ENCODE data around the gene VWA5B1. TPM values are rescaled to one million over a fixed set of nuclear protein-coding genes. Genes with fewer than 3 reads are reported as not detected.

The VWA5B1 gene
- total and polyA plus RNA-seq, 2 of the 8 experiments (the other 6 are each of a cell fraction or from before 2014, with no cell fraction given): 0.54 to 2.3 TPM

DNA sequence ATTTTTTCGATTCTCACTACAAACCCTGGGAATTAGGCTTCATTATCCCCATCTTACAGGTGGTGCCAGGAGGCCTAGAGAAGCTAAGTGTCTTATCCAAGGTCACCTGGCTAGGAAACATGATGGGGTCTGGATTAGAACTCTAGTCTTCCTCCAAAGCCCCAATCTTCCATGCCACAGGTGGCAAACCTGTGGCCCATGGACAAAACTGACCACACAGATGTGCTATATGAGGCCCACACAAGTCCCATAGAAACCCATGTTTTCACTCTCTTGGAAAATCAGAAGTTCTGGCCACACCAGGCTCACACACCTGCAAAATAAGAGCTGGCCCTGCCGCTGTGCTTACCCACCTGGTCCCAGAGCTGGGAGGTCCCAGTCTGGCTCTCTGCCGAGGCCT is 21.6 kb downstream of the VWA5B1 start:
- CTCF ChIA-PET (ENCODE audit: partially characterized antibody): interaction anchor here (1.0 to 1.3 kb wide), 4 partner anchors 9 to 65 kb away, joined by 3 to 5 read pairs (median 3); no protein-coding TSS in a partner anchor

More for the DNA sequence above, 21.6 kb downstream of the VWA5B1 start:
- WGBS, 2 experiments (ENCODE audit: extremely low coverage in 1 of 2, insufficient coverage in 1 of 2, insufficient read length in 1 of 2, insufficient replicate concordance in 2 of 2, low coverage in 1 of 2, low lambda C conversion rate in 2 of 2, missing lambda C conversion rate in 1 of 2): 91% methylated on average over 3 of the region's 3 CpGs; no CpG with 5 or more reads in 1 of the 2 experiments
- Histone ChIP-seq H3K79me1 (ENCODE audit: low read depth, low read length) (no peaks in the 10 kb centered on the region), H3K14ac (ENCODE audit: insufficient read length) (no peak overlapping the region), H3K9ac (replicated peaks in 1 of 4; ENCODE audit: extremely low read depth in 1 of 4, low read depth in 3 of 4, low read length in 3 of 4) (no peak overlapping the region), H2AFZ (ENCODE audit: low read length) (no peak overlapping the region), H4K8ac (ENCODE audit: extremely low read depth, insufficient read depth, low read length) (no peak overlapping the region), H3K27ac (ENCODE audit: low read depth, low read length) (no peak overlapping the region), H4K91ac (replicated peaks; ENCODE audit: insufficient read length, low read length) (no peak overlapping the region), H2BK20ac (ENCODE audit: low read length) (no peak overlapping the region), H3K56ac (replicated peaks; ENCODE audit: insufficient read length, low read depth, low read length) (no peak overlapping the region), H3K36me3 (ENCODE audit: control insufficient read depth in 2 of 4, insufficient read depth in 4 of 4, low read length in 3 of 4) (no peaks in the 10 kb centered on the region), H2BK12ac (ENCODE audit: low read depth, low read length) (no peak overlapping the region), H3K23me2 (ENCODE audit: low read depth, low read length) (no peaks in the 10 kb centered on the region), H2BK120ac (replicated peaks; ENCODE audit: low read depth, low read length) (no peak overlapping the region), H3K27me3 (replicated peaks in 1 of 4; ENCODE audit: control insufficient read depth in 3 of 4, extremely low read depth in 1 of 4, insufficient read depth in 3 of 4, low read length in 3 of 4) (no peaks in the 10 kb centered on the region), H3K4me1 (replicated peaks in 1 of 4; ENCODE audit: control insufficient read depth in 3 of 4, insufficient read depth in 4 of 4, low read length in 3 of 4) (no peaks in the 10 kb centered on the region), H3K4me2 (ENCODE audit: insufficient read depth in 1 of 2, low read depth in 2 of 2, low read length in 2 of 2) (no peak overlapping the region), H2AK5ac (ENCODE audit: low read depth, low read length) (no peak overlapping the region), H2BK15ac (ENCODE audit: low read length) (no peak overlapping the region), H3K79me2 (ENCODE audit: control insufficient read depth in 1 of 2, insufficient read depth in 2 of 2, low read length in 2 of 2) (no peaks in the 10 kb centered on the region), H3K4ac (replicated peaks; ENCODE audit: insufficient read length, low read depth, low read length) (no peak overlapping the region), H3K4me3 (ENCODE audit: extremely low read depth in 1 of 4, insufficient read depth in 2 of 4, low read depth in 3 of 4, low read length in 4 of 4) (no peak overlapping the region), H4K20me1 (replicated peaks in 1 of 2; ENCODE audit: control insufficient read depth in 1 of 2, insufficient read depth in 2 of 2, low read length in 2 of 2) (peaks cover 0 to 1% of the 10 kb centered on the region in 2 experiments), H3K18ac (ENCODE audit: extremely low read depth, low read length) (no peak overlapping the region), H4K5ac (ENCODE audit: insufficient read length, low read depth, low read length) (no peak overlapping the region), H2BK5ac (ENCODE audit: low read depth, low read length) (no peak overlapping the region), H3K23ac (ENCODE audit: insufficient read length) (no peak overlapping the region), H3K9me3 (ENCODE audit: insufficient read depth in 2 of 2, low read depth in 1 of 2, low read length in 1 of 2) (no peaks in the 10 kb centered on the region)
- POLR2A ChIA-PET (ENCODE audit: partially characterized antibody): no interaction called here
- FAIRE-seq: no peak
- TF ChIP-seq, protein P1, sequence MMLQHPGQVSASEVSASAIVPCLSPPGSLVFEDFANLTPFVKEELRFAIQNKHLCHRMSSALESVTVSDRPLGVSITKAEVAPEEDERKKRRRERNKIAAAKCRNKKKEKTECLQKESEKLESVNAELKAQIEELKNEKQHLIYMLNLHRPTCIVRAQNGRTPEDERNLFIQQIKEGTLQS (IDR thresholded peaks at IDR 0.05; ENCODE audit: insufficient read depth, low read depth, low read length): no peak
- TF ChIP-seq EP300 (IDR thresholded peaks at IDR 0.05; ENCODE audit: borderline replicate concordance in 1 of 2, low read depth in 2 of 2, low read length in 2 of 2) (no peak), PHF8 (conservative IDR thresholded peaks at IDR 0.05; ENCODE audit: low read depth, low read length) (no peak), CREB1 (IDR thresholded peaks at IDR 0.05) (no peak), KDM4A (IDR thresholded peaks at IDR 0.05; ENCODE audit: low read depth, low read length, severe bottlenecking) (no peak)
- TF ChIP-seq, protein P2, sequence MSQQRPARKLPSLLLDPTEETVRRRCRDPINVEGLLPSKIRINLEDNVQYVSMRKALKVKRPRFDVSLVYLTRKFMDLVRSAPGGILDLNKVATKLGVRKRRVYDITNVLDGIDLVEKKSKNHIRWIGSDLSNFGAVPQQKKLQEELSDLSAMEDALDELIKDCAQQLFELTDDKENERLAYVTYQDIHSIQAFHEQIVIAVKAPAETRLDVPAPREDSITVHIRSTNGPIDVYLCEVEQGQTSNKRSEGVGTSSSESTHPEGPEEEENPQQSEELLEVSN (IDR thresholded peaks at IDR 0.05): no peak
- no peak for DNase-seq (ENCODE audit: low read depth in 1 of 2, low spot score in 2 of 2)

Data from H1 (cell line).